Uterus (tissue), 2 donors: Measurements from ENCODE around the gene SPATA20.

Experiments used
- POLR2A ChIP-seq, 2 donors: fragments of 450-650 bp; IDR thresholded peaks; one replicate each; pipeline ENCODE4 v1.6.1; 2016; ENCODE audit warnings: antibody characterized with exemption in 2 of 2, mild to moderate bottlenecking in 1 of 2, moderate library complexity in 1 of 2
- TF ChIP-seq, protein P1 (sequence below), 4 experiments: fragments of 200-600 bp in 2 of 4; fragments of 450-650 bp in 2 of 4; sonication (generic) in 2 of 4; IDR thresholded peaks; one replicate each; pipeline ENCODE4 v1.5.1; 2016 to 2019; ENCODE audit warnings: antibody characterized with exemption in 4 of 4, mild to moderate bottlenecking in 2 of 4, moderate library complexity in 1 of 4

DNA sequence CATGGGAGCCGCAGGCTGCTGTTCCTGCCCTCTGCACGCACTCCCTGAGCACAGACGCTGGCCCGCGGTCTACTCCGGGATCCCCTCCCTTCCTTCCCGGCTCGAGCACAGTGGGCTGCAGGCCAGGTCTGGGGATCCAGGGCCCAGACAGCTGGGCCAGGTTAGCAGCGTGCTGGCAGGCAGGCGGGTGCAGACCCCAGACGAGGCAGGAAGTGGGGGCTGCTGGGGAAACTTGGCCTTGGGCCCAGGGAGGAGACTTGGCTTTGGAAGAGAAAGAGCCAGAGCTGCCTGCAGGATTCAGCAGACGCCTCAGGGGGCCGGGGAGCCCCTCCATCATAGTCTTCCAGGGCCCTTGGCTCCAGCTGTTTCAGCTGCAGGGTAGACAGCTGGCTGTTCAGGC is 57.5 kb downstream of the SPATA20 start:
- no peak for TF ChIP-seq POLR2A (IDR thresholded peaks at IDR 0.05)
- TF ChIP-seq, protein P1, sequence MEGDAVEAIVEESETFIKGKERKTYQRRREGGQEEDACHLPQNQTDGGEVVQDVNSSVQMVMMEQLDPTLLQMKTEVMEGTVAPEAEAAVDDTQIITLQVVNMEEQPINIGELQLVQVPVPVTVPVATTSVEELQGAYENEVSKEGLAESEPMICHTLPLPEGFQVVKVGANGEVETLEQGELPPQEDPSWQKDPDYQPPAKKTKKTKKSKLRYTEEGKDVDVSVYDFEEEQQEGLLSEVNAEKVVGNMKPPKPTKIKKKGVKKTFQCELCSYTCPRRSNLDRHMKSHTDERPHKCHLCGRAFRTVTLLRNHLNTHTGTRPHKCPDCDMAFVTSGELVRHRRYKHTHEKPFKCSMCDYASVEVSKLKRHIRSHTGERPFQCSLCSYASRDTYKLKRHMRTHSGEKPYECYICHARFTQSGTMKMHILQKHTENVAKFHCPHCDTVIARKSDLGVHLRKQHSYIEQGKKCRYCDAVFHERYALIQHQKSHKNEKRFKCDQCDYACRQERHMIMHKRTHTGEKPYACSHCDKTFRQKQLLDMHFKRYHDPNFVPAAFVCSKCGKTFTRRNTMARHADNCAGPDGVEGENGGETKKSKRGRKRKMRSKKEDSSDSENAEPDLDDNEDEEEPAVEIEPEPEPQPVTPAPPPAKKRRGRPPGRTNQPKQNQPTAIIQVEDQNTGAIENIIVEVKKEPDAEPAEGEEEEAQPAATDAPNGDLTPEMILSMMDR (IDR thresholded peaks at IDR 0.05), result no peak
